Mesendoderm (in vitro differentiated cells): ENCODE data around the gene BLOC1S6. TPM values are rescaled to one million over a fixed set of nuclear protein-coding genes. Genes with fewer than 3 reads are reported as not detected.
A peak's percentile ranks its signal among the peaks of the same experiment; 100 is the strongest.

Experiments
- DNase-seq: peaks from one replicate; pipeline ENCODE4 v3.0.0; 2013
- H2AK5ac ChIP-seq: 2 replicates; pipeline ENCODE4 v1.6.1; 2013; ENCODE audit warnings: low read length, inconsistent platforms
- H2BK120ac ChIP-seq: 2 replicates; pipeline ENCODE4 v1.6.1; 2013; ENCODE audit warnings: low read depth, mild to moderate bottlenecking, low read length, moderate library complexity, mixed read lengths
- H2BK15ac ChIP-seq: replicated peaks from 2 replicates; pipeline ENCODE4 v1.6.1; 2013; ENCODE audit warnings: low read depth, mild to moderate bottlenecking, moderate library complexity
- H2BK5ac ChIP-seq: 2 replicates; pipeline ENCODE4 v1.6.1; 2013; ENCODE audit warnings: low read length, inconsistent platforms
- H3K18ac ChIP-seq: 2 replicates; pipeline ENCODE4 v1.6.1; 2013; ENCODE audit warnings: mild to moderate bottlenecking, low read length, mixed read lengths
- H3K23ac ChIP-seq: one replicate; pipeline ENCODE4 v1.6.1; 2013; ENCODE audit warnings: low read length
- H3K27ac ChIP-seq: 2 replicates; pipeline ENCODE4 v1.5.1; 2013; ENCODE audit warnings: low read depth, mild to moderate bottlenecking, inconsistent platforms, low read length, moderate library complexity
- H3K27me3 ChIP-seq: 2 replicates; pipeline ENCODE4 v1.6.1; 2013; ENCODE audit warnings: low read length, control low read depth, mild to moderate bottlenecking, inconsistent platforms; ENCODE audit not compliant: insufficient read depth, poor library complexity
- H3K36me3 ChIP-seq: 2 replicates; pipeline ENCODE4 v1.6.1; 2013; ENCODE audit warnings: low read length, inconsistent platforms; ENCODE audit not compliant: control insufficient read depth, insufficient read depth
- H3K4ac ChIP-seq: one replicate; pipeline ENCODE4 v1.6.1; 2013; ENCODE audit warnings: low read depth, mild to moderate bottlenecking, low read length, moderate library complexity
- H3K4me1 ChIP-seq: 2 replicates; pipeline ENCODE4 v1.6.1; 2013; ENCODE audit warnings: low read depth, low read length, inconsistent platforms; ENCODE audit not compliant: control insufficient read depth
- H3K4me2 ChIP-seq: 2 replicates; pipeline ENCODE4 v1.6.1; 2013; ENCODE audit warnings: low read length
- H3K4me3 ChIP-seq: 2 replicates; pipeline ENCODE4 v1.5.1; 2013; ENCODE audit warnings: mild to moderate bottlenecking, low read length
- H3K56ac ChIP-seq: one replicate; pipeline ENCODE4 v1.6.1; 2013; ENCODE audit warnings: low read length
- H3K79me1 ChIP-seq: 2 replicates; pipeline ENCODE4 v1.6.1; 2013; ENCODE audit warnings: low read length, inconsistent platforms
- H3K79me2 ChIP-seq: 2 replicates; pipeline ENCODE4 v1.6.1; 2013; ENCODE audit warnings: mild to moderate bottlenecking, low read length; ENCODE audit not compliant: control insufficient read depth, insufficient read depth
- H3K9ac ChIP-seq: 2 replicates; pipeline ENCODE4 v1.6.1; 2013; ENCODE audit warnings: low read length, inconsistent platforms
- H4K5ac ChIP-seq: one replicate; pipeline ENCODE4 v1.6.1; 2013; ENCODE audit warnings: low read length
- H4K8ac ChIP-seq: one replicate; pipeline ENCODE4 v1.6.1; 2013; ENCODE audit warnings: low read depth, mild to moderate bottlenecking, control low read depth, low read length, moderate library complexity
- WGBS: extraction: QIAGEN DNeasy Blood & Tissue Kit; methylation state at CpG from one replicate; pipeline ENCODE4 v1.1.7; 2013; ENCODE audit warnings: low lambda C conversion rate, missing lambda C conversion rate; ENCODE audit not compliant: insufficient coverage; ENCODE audit errors: extremely low coverage; 5-methylcytosine and 5-hydroxymethylcytosine counted together
- polyA plus RNA-seq, 2 experiments: library from polyadenylated mRNA; stranded (reverse); fragments of 200-250 nt; gene quantifications; one replicate each; pipeline ENCODE4 v1.2.3, GENCODE V29; 2013

Gene BLOC1S6, protein sequence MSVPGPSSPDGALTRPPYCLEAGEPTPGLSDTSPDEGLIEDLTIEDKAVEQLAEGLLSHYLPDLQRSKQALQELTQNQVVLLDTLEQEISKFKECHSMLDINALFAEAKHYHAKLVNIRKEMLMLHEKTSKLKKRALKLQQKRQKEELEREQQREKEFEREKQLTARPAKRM
- 31.5 TPM for polyA plus RNA-seq (2013, experiment 1 of 2)
- 31.6 TPM for polyA plus RNA-seq (2013, experiment 2 of 2)

DNA sequence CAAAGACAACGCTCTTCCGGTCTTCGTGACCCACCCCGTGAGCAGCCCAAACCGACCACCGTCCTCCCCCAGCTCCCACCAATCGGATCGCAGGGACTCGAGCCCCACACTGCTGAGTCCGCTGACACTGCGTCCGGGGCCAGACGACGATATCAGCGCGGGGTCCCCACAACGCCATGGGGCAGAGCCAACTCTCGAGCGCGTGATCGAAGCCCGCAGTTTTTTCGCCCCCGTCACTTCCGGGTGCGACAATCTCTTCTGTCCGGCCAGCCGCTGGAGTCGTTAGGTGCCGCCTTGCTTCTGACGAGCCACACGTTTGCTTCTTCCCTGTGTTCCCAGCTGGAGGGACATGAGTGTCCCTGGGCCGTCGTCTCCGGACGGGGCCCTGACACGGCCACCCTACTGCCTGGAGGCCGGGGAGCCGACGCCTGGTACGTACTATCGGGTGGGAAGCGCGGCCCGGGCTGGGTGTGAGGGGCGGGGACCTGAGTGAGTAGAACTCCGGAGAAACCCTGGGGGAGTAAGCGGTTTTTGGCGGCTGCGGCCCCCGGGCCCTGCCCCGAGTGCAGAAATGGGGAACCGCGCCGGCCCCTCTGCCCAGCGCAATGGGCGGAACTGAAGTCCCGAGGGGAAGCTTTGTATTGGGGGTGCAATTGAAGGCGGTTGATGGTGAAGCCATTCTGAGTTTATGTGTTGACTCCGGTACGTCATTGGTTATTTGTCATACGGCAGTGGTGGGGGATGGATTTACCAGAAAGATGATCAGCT, at the start of gene BLOC1S6:
Gene BLOC1S6, plus strand, starts transcription at position 285 of the 768 bp plus-strand sequence. Its CDS starts 65 bp downstream, at position 350.
- WGBS, result no CpG with 5 or more reads among the region's 62 CpGs
- Histone ChIP-seq H3K27ac (peak within 1 kb of the TSS; percentile 58), H3K9ac (peak within 1 kb of the TSS; percentile 95), H2AK5ac (peak within 1 kb of the TSS; percentile 85), H3K79me1 (peaks cover 14% of the 10 kb centered on the region), H2BK5ac (peak within 1 kb of the TSS; percentile 87), H3K23ac (peak within 1 kb of the TSS; percentile 73), H3K18ac (peak within 1 kb of the TSS; percentile 86), H3K79me2 (peaks cover 23% of the 10 kb centered on the region), H3K36me3 (no peaks in the 10 kb centered on the region), H3K56ac (peak within 1 kb of the TSS; percentile 96), H3K4me2 (peak within 1 kb of the TSS; percentile 85), H4K5ac (peak within 1 kb of the TSS; percentile 97), H2BK120ac (peak within 1 kb of the TSS; percentile 45), H3K27me3 (no peaks in the 10 kb centered on the region), H2BK15ac (no peak within 1 kb of the TSS), H3K4me3 (peak within 1 kb of the TSS; percentile 87), H4K8ac (peak within 1 kb of the TSS; percentile 96), H3K4me1 (peaks cover 4% of the 10 kb centered on the region), H3K4ac (peak within 1 kb of the TSS; percentile 83)
- peak; percentile 97 for DNase-seq

DNA sequence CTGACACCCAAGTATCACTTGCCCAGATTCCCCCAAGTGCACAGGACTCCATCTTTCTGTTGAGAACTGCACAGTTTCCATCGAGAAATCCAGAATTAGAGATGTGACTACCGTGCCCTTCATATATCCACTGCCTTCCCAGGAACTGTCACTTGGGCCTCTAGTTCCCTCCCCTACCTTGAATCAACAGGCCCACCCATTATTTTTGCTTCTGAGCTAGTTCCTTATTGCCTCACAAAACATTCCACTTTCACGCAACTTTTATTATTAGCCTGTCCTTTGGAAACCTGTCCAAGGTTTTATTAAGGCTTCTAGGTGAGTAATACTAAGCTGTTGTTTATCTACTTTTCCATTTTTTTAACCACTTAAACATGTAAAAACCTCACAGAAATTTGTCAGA, 47.5 kb upstream of the BLOC1S6 start:
- Histone ChIP-seq H3K27me3 (no peaks in the 10 kb centered on the region), H3K27ac (no peak overlapping the region), H3K4me3 (no peak overlapping the region), H3K56ac (no peak overlapping the region), H2AK5ac (no peak overlapping the region), H3K18ac (no peak overlapping the region), H3K4me2 (no peak overlapping the region), H3K36me3 (no peaks in the 10 kb centered on the region), H2BK120ac (no peak overlapping the region), H3K9ac (no peak overlapping the region), H4K5ac (no peak overlapping the region), H4K8ac (no peak overlapping the region), H3K4ac (no peak overlapping the region), H3K23ac (no peak overlapping the region), H2BK15ac (no peak overlapping the region), H3K79me1 (no peaks in the 10 kb centered on the region), H3K4me1 (no peaks in the 10 kb centered on the region), H2BK5ac (no peak overlapping the region), H3K79me2 (no peaks in the 10 kb centered on the region)
- no CpG with 5 or more reads among the region's 3 CpGs for WGBS
- DNase-seq, result no peak

DNA sequence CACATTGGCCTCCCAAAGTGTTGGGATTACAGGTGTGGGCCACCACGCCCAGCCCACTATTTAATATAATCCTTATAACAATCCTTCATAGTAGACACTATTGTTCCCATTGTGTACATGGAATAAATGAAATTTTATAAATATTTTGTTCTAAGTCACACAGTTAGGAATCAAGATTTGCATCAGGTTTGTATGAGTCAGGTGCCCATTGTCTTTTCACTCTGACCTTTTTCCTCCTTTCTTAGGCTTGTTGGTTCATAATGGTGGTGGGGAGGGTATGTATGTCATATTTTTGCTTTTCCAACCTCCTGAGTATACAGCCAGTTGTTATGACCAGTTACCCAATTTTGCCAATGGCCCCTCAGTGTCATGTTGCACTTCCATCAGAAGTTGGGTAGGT, 46.6 kb upstream of the BLOC1S6 start:
- Histone ChIP-seq H3K9ac (no peak overlapping the region), H2BK15ac (no peak overlapping the region), H3K36me3 (no peaks in the 10 kb centered on the region), H3K4ac (no peak overlapping the region), H2BK5ac (no peak overlapping the region), H3K27ac (no peak overlapping the region), H3K18ac (no peak overlapping the region), H3K4me1 (no peaks in the 10 kb centered on the region), H4K8ac (no peak overlapping the region), H3K27me3 (no peaks in the 10 kb centered on the region), H2AK5ac (no peak overlapping the region), H3K4me3 (no peak overlapping the region), H2BK120ac (no peak overlapping the region), H4K5ac (no peak overlapping the region), H3K79me2 (no peaks in the 10 kb centered on the region), H3K4me2 (no peak overlapping the region), H3K56ac (no peak overlapping the region), H3K79me1 (no peaks in the 10 kb centered on the region), H3K23ac (no peak overlapping the region)
- no peak for DNase-seq
- WGBS, result no CpG with 5 or more reads among the region's 1 CpG

DNA sequence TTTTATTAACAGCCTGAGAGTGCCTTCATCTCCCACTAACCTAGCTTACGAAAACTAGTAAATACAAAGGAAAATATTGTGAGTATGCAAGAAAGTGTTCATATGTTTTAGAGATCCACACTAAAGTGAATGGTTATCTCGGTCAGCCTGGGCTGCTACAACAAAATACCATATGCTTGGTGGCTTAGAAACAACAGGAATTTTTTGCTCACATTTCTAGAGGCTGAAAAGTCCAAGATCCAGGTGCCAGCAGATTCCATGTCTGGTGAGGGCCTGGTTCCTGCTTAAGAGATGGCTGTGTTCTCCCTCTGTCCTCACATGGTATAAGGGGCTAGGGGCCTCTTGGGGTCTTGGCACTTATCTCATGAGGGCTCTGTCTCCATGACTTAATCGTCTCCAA, 44.1 kb upstream of the BLOC1S6 start:
- H3K27me3 ChIP-seq, result no peaks in the 10 kb centered on the region
- no peaks in the 10 kb centered on the region for H3K79me1 ChIP-seq
- no peak overlapping the region for H3K4ac ChIP-seq
- H3K18ac ChIP-seq, result no peak overlapping the region
- H3K4me2 ChIP-seq, result no peak overlapping the region
- no peak overlapping the region for H3K9ac ChIP-seq
- no peak overlapping the region for H3K4me3 ChIP-seq
- H2BK120ac ChIP-seq, result no peak overlapping the region
- H3K27ac ChIP-seq, result no peak overlapping the region
- no peak overlapping the region for H4K8ac ChIP-seq
- H3K79me2 ChIP-seq, result no peaks in the 10 kb centered on the region
- no peak for DNase-seq
- no peak overlapping the region for H3K56ac ChIP-seq
- H3K23ac ChIP-seq, result no peak overlapping the region
- WGBS, result no CpG with 5 or more reads among the region's 3 CpGs
- no peak overlapping the region for H2BK5ac ChIP-seq
- H2AK5ac ChIP-seq, result no peak overlapping the region
- no peak overlapping the region for H4K5ac ChIP-seq
- H3K36me3 ChIP-seq, result no peaks in the 10 kb centered on the region
- H2BK15ac ChIP-seq, result no peak overlapping the region
- no peaks in the 10 kb centered on the region for H3K4me1 ChIP-seq

DNA sequence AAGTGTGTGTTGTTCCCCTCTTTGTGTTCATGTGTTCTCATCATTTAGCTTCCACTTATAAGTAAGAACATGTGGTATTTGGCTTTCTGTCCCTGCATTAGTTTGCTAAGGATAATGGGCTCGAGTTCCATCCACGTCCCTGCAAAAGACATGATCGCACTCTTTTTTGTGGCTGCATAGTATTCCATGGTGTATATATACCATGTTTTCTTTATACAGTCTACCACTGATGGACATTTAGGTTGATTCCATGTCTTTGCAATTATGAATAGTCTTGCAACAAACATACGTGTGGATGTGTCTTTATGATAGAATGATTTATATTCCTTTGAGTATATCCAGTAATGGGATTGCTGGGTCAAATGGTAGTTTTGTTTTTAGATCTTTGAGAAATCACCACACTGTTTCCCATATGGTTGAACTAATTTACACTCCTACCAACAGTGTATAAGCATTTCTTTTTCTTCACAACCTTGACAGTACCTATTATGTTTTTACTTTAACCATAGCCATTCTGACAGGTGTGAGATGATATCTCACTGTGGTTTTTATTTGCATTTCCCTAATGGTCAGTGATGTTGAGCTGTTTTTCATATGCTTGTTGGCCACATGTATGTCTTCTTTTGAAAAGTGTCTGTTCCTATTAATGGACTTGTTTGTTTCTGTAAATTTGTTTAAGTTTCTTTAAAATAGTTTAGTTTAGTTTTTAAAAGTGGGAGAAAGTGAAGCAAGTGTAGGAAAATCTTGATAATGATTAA, 42.7 kb upstream of the BLOC1S6 start:
- Histone ChIP-seq H2BK120ac (no peak overlapping the region), H3K36me3 (no peaks in the 10 kb centered on the region), H3K4me1 (no peaks in the 10 kb centered on the region), H3K23ac (no peak overlapping the region), H3K56ac (no peak overlapping the region), H3K18ac (no peak overlapping the region), H3K27ac (no peak overlapping the region), H3K4me2 (no peak overlapping the region), H3K9ac (no peak overlapping the region), H2AK5ac (no peak overlapping the region), H3K4me3 (no peak overlapping the region), H4K5ac (no peak overlapping the region), H4K8ac (no peak overlapping the region), H2BK15ac (no peak overlapping the region), H3K27me3 (no peaks in the 10 kb centered on the region), H3K79me2 (no peaks in the 10 kb centered on the region), H3K4ac (no peak overlapping the region), H2BK5ac (no peak overlapping the region), H3K79me1 (no peaks in the 10 kb centered on the region)
- no peak for DNase-seq
- WGBS, result no CpG with 5 or more reads among the region's 4 CpGs
